Hair follicular keratinocyte (primary cell): ENCODE data around the gene PTAFR. TPM values are rescaled to one million over a fixed set of nuclear protein-coding genes. Genes with fewer than 3 reads are reported as not detected.

Experiments
- total RNA-seq: library from RNA; depleted of rRNA; stranded (reverse); fragments of >200 nt; gene quantifications from 2 replicates; pipeline ENCODE4 v1.2.3, GENCODE V29; 2015

The PTAFR gene
- 16.7 and 28.3 TPM in 2 replicates for total RNA-seq

GRCh38 chr1:28176492-28177470, at the start of gene PTAFR:
Gene PTAFR, minus strand, starts transcription at chr1:28176690. Its CDS starts 25,669 bp downstream, at chr1:28151021.

Other genes starting within 250 kb of the PTAFR start
- gene SMPDL3B, start 241.7 kb downstream of the PTAFR start, total RNA-seq = 0.91 and 1.4 TPM in 2 replicates
- gene XKR8, start 216.7 kb downstream of the PTAFR start, total RNA-seq = 2.9 and 4.7 TPM in 2 replicates
- gene EYA3, start 88.1 kb downstream of the PTAFR start, total RNA-seq = 8.7 and 9.4 TPM in 2 replicates
- 50.2 and 68.2 TPM in 2 replicates for gene DNAJC8, start 56.3 kb upstream of the PTAFR start, total RNA-seq
- 312 and 412 TPM in 2 replicates for gene ATP5IF1, start 59.4 kb upstream of the PTAFR start, total RNA-seq
- gene SESN2, start 82.8 kb upstream of the PTAFR start, total RNA-seq = 24.9 and 74.0 TPM in 2 replicates
- 16.4 and 17.2 TPM in 2 replicates for gene MED18, start 152.3 kb upstream of the PTAFR start, total RNA-seq
- 11.5 and 13.6 TPM in 2 replicates for gene PHACTR4, start 193.1 kb upstream of the PTAFR start, total RNA-seq